SK-N-SH treated with all-trans-retinoic acid at 6 μM for 48 hours (cell line): ENCODE data around the gene DIPK1A.

Experiments used
- ATAC-seq: fragments of 200-7000 bp; cut with Tn5 transposase; 3 replicates; pipeline ENCODE4 v1.9.1; 2020; ENCODE audit warnings: mild to moderate bottlenecking, moderate library complexity
- BACH2 ChIP-seq: fragments of 250-450 bp; sonication (Bioruptor Pico); IDR thresholded peaks from 2 replicates; pipeline ENCODE4 v1.9.0; 2021; ENCODE audit warnings: mild to moderate bottlenecking, borderline replicate concordance
- CREB5 ChIP-seq: fragments of 250-450 bp; sonication (Bioruptor Pico); IDR thresholded peaks from 2 replicates; pipeline ENCODE4 v1.5.1; 2020; ENCODE audit warnings: low read depth, mild to moderate bottlenecking, moderate library complexity
- CSRNP3 ChIP-seq: fragments of 250-450 bp; sonication (Bioruptor Pico); IDR thresholded peaks from 2 replicates; pipeline ENCODE4 v1.5.1; 2021; ENCODE audit warnings: mild to moderate bottlenecking, moderate library complexity
- ESRRG ChIP-seq: fragments of 250-450 bp; sonication (Bioruptor Pico); IDR thresholded peaks from 2 replicates; pipeline ENCODE4 v1.6.1; 2021; ENCODE audit warnings: mild to moderate bottlenecking
- GLIS3 ChIP-seq: fragments of 250-450 bp; sonication (Bioruptor Pico); IDR thresholded peaks from 2 replicates; pipeline ENCODE4 v1.5.0; 2020; ENCODE audit warnings: mild to moderate bottlenecking, moderate library complexity
- ISL1 ChIP-seq: fragments of 250-450 bp; sonication (Bioruptor Pico); IDR thresholded peaks from 2 replicates; pipeline ENCODE4 v2.1.2; 2022; ENCODE audit warnings: mild to moderate bottlenecking, moderate library complexity
- OSR1 ChIP-seq: fragments of 250-450 bp; sonication (Bioruptor Pico); IDR thresholded peaks from 2 replicates; pipeline ENCODE4 v1.8.0; 2022; ENCODE audit warnings: moderate library complexity, mild to moderate bottlenecking, inconsistent platforms
- POU6F1 ChIP-seq: fragments of 250-450 bp; sonication (Bioruptor Pico); IDR thresholded peaks from 2 replicates; pipeline ENCODE4 v1.8.0; 2021; ENCODE audit warnings: low read depth, mild to moderate bottlenecking, moderate library complexity, borderline replicate concordance
- PPARA ChIP-seq: fragments of 250-450 bp; sonication (Bioruptor Pico); IDR thresholded peaks from 2 replicates; pipeline ENCODE4 v1.5.0; 2020; ENCODE audit warnings: mild to moderate bottlenecking, borderline replicate concordance
- RARB ChIP-seq: fragments of 250-450 bp; sonication (Bioruptor Pico); IDR thresholded peaks from 2 replicates; pipeline ENCODE4 v1.8.0; 2021; ENCODE audit warnings: mild to moderate bottlenecking, moderate library complexity
- SNAI2 ChIP-seq: fragments of 250-450 bp; sonication (Bioruptor Pico); IDR thresholded peaks from 2 replicates; pipeline ENCODE4 v1.5.0; 2020; ENCODE audit warnings: mild to moderate bottlenecking, moderate library complexity
- TCF4 ChIP-seq: fragments of 250-450 bp; sonication (Bioruptor Pico); IDR thresholded peaks from 2 replicates; pipeline ENCODE4 v1.8.0; 2021; ENCODE audit warnings: mild to moderate bottlenecking, moderate library complexity, borderline replicate concordance
- TOX ChIP-seq: fragments of 250-450 bp; sonication (Bioruptor Pico); IDR thresholded peaks from 2 replicates; pipeline ENCODE4 v1.8.0; 2021; ENCODE audit warnings: mild to moderate bottlenecking, moderate library complexity, borderline replicate concordance
- TSHZ2 ChIP-seq: fragments of 250-450 bp; sonication (Bioruptor Pico); IDR thresholded peaks from 2 replicates; pipeline ENCODE4 v1.5.0; 2020; ENCODE audit warnings: mild to moderate bottlenecking, moderate library complexity
- ZC3H10 ChIP-seq: fragments of 250-450 bp; sonication (Bioruptor Pico); IDR thresholded peaks from 2 replicates; pipeline ENCODE4 v1.5.1; 2021; ENCODE audit warnings: mild to moderate bottlenecking, moderate library complexity
- ZFP3 ChIP-seq: fragments of 250-450 bp; sonication (Bioruptor Pico); IDR thresholded peaks from 2 replicates; pipeline ENCODE4 v1.5.0; 2020; ENCODE audit warnings: mild to moderate bottlenecking, moderate library complexity
- ZFP30 ChIP-seq: fragments of 450-650 bp; formaldehyde crosslinking; IDR thresholded peaks from 2 replicates; pipeline ENCODE4 v1.5.0; 2022; ENCODE audit warnings: mild to moderate bottlenecking, moderate library complexity
- ZNF565 ChIP-seq: fragments of 450-650 bp; formaldehyde crosslinking; conservative IDR thresholded peaks from 2 replicates; pipeline ENCODE4 v1.5.0; 2020; ENCODE audit warnings: low read depth, mild to moderate bottlenecking, moderate library complexity
- ZNF70 ChIP-seq: fragments of 450-650 bp; formaldehyde crosslinking; IDR thresholded peaks from 2 replicates; pipeline ENCODE4 v1.5.0; 2020; ENCODE audit warnings: mild to moderate bottlenecking, moderate library complexity
- ZNF8 ChIP-seq: fragments of 450-650 bp; formaldehyde crosslinking; IDR thresholded peaks from 2 replicates; pipeline ENCODE4 v1.5.0; 2020; ENCODE audit warnings: mild to moderate bottlenecking, moderate library complexity

Gene DIPK1A

GRCh38 chr1:92854101-92854785, 107.0 kb downstream of the DIPK1A start:
- TF ChIP-seq TCF4 (CRISPR knock-in tag): no peak
- TF ChIP-seq SNAI2 (CRISPR knock-in tag): no peak
- no peak for TF ChIP-seq TSHZ2 (CRISPR knock-in tag)
- no peak for TF ChIP-seq TOX (CRISPR knock-in tag)
- TF ChIP-seq ZFP30 (CRISPR knock-in tag): no peak
- TF ChIP-seq ZC3H10 (CRISPR knock-in tag): no peak
- TF ChIP-seq ZNF565 (CRISPR knock-in tag): no peak
- no peak for TF ChIP-seq RARB (CRISPR knock-in tag)
- TF ChIP-seq BACH2 (CRISPR knock-in tag): no peak
- no peak for TF ChIP-seq ESRRG (CRISPR knock-in tag)
- TF ChIP-seq CREB5 (CRISPR knock-in tag): no peak
- no peak for TF ChIP-seq GLIS3 (CRISPR knock-in tag)
- TF ChIP-seq ZFP3: no peak
- no peak for TF ChIP-seq ZNF70 (CRISPR knock-in tag)
- TF ChIP-seq ZNF8: no peak
- no peak for TF ChIP-seq ISL1 (CRISPR knock-in tag)
- no peak for TF ChIP-seq OSR1 (CRISPR knock-in tag)
- no peak for TF ChIP-seq POU6F1 (CRISPR knock-in tag)
- no peak for ATAC-seq

GRCh38 chr1:92853299-92853698, 108.0 kb downstream of the DIPK1A start:
- no peak for ATAC-seq
- no peak for TF ChIP-seq GLIS3 (CRISPR knock-in tag)
- TF ChIP-seq TOX (CRISPR knock-in tag): no peak
- no peak for TF ChIP-seq CSRNP3

- ATAC-seq: no peak; the same call in 2 of the 3 replicates
- TF ChIP-seq GLIS3 (CRISPR knock-in tag): no peak
- TF ChIP-seq PPARA (CRISPR knock-in tag): no peak
- no peak for TF ChIP-seq ZNF8
- TF ChIP-seq OSR1 (CRISPR knock-in tag): no peak
- TF ChIP-seq TCF4 (CRISPR knock-in tag): no peak
- no peak for TF ChIP-seq CSRNP3
- TF ChIP-seq ZFP30 (CRISPR knock-in tag): no peak
- TF ChIP-seq ZC3H10 (CRISPR knock-in tag): no peak
- TF ChIP-seq TSHZ2 (CRISPR knock-in tag): no peak
- TF ChIP-seq ESRRG (CRISPR knock-in tag): no peak
- no peak for TF ChIP-seq RARB (CRISPR knock-in tag)
- no peak for TF ChIP-seq ISL1 (CRISPR knock-in tag)
- TF ChIP-seq ZNF565 (CRISPR knock-in tag): no peak
- no peak for TF ChIP-seq POU6F1 (CRISPR knock-in tag)
- TF ChIP-seq, all 23 proteins: peak for 0
Measured at GRCh38 chr1:92851729-92852128, 109.5 kb downstream of the DIPK1A start.
